H1 (cell line): ENCODE results near the gene ABI3.

Experiments used
- CHD1 ChIP-seq: IDR thresholded peaks from 2 replicates; pipeline ENCODE4 v1.6.1; 2012; ENCODE audit warnings: low read depth, low read length, improper control_type of control experiment
- GABPA ChIP-seq: IDR thresholded peaks from 2 replicates; pipeline ENCODE4 v1.6.1; 2011; ENCODE audit warnings: mild to moderate bottlenecking, low read length, moderate library complexity, borderline replicate concordance; ENCODE audit not compliant: insufficient read depth
- POLR2AphosphoS5 ChIP-seq: IDR thresholded peaks from 2 replicates; pipeline ENCODE4 v1.6.1; 2011; ENCODE audit warnings: low read depth, low read length
- SP1 ChIP-seq: IDR thresholded peaks from 2 replicates; pipeline ENCODE4 v1.6.1; 2011; ENCODE audit warnings: low read depth, low read length
- TAF1 ChIP-seq: IDR thresholded peaks from 2 replicates; pipeline ENCODE4 v1.6.1; 2011; ENCODE audit warnings: mild to moderate bottlenecking, low read depth, low read length
- TF ChIP-seq, protein P1 (sequence below), 3 experiments: IDR thresholded peaks; 1 replicate in 2 of 3; 2 replicates in 1 of 3; pipeline versions ENCODE4 v1.5.1 to v1.6.1; 2011; ENCODE audit warnings: low read length in 3 of 3, mild to moderate bottlenecking in 3 of 3, inconsistent platforms in 2 of 3, low read depth in 1 of 3, moderate library complexity in 1 of 3; ENCODE audit not compliant: insufficient read depth in 1 of 3; ENCODE audit errors: control extremely low read depth in 1 of 3

DNA sequence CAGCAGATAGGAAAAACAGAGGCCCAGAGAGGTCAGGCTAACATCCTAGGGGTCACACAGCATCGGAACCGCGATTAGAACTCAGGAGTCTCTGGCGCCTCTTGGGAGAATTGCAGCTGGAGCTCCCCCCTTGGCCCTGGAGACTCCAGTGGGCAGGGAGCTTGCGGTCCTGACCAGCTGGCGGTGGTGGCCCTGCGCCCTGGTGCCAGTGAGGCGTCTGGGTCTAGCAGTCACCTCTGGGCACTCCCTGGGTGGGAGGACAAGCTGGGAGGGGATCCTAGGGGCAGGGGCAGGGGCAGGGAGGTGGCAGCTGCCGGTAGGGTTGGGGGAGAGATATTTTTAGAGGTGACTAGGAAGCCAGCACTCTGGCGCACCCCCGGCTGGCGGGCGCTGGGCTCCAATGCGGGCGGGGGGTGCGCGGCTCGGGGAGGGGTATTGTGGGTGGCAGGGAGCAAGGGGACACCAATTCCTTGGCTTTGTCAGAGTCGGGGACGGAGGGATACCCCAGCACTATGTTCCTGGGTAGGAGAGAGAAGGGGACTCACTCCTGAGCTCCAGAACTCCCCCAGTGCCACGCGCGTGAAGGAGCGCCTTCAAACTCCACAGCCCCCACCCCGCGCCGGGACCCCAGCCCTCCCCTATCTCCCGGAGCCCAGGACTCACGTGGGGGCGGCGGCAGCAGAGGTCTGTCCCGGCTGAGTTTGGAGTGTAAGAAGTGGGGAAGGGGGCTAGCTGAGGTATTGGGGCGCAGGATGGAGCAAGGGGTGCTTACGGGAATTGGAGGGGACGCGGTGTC lies 19.5 kb downstream of the ABI3 start:
- TF ChIP-seq GABPA (no peak), POLR2AphosphoS5 (no peak), TAF1 (no peak), SP1 (no peak), CHD1 (no peak)
- TF ChIP-seq, protein P1, sequence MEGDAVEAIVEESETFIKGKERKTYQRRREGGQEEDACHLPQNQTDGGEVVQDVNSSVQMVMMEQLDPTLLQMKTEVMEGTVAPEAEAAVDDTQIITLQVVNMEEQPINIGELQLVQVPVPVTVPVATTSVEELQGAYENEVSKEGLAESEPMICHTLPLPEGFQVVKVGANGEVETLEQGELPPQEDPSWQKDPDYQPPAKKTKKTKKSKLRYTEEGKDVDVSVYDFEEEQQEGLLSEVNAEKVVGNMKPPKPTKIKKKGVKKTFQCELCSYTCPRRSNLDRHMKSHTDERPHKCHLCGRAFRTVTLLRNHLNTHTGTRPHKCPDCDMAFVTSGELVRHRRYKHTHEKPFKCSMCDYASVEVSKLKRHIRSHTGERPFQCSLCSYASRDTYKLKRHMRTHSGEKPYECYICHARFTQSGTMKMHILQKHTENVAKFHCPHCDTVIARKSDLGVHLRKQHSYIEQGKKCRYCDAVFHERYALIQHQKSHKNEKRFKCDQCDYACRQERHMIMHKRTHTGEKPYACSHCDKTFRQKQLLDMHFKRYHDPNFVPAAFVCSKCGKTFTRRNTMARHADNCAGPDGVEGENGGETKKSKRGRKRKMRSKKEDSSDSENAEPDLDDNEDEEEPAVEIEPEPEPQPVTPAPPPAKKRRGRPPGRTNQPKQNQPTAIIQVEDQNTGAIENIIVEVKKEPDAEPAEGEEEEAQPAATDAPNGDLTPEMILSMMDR (IDR thresholded peaks at IDR 0.05; ENCODE audit: control extremely low read depth in 1 of 3, insufficient read depth in 1 of 3, low read depth in 1 of 3, low read length in 3 of 3), result no peak
